Fibroblast of the aortic adventitia (primary cell): ENCODE data around the gene SORL1. TPM values are rescaled to one million over a fixed set of nuclear protein-coding genes. Genes with fewer than 3 reads are reported as not detected.

Experiments used
- DNase-seq: peaks from one replicate; pipeline ENCODE4 v3.0.0-alpha.2; 2010; ENCODE audit warnings: low read depth
- H3K4me3 ChIP-seq: 2 replicates; pipeline ENCODE4 v1.5.1; 2011; ENCODE audit warnings: low read depth, mild to moderate bottlenecking, control low read depth, low read length, moderate library complexity
- total RNA-seq: library from RNA; depleted of rRNA; stranded (reverse); fragments of >200 nt; gene quantifications from 2 replicates; pipeline ENCODE4 v1.2.3, GENCODE V29; 2012; ENCODE audit warnings: low replicate concordance
- TF ChIP-seq, protein P1 (sequence below): IDR thresholded peaks from 2 replicates; pipeline ENCODE4 v1.5.1; 2011; ENCODE audit warnings: mild to moderate bottlenecking, low read length, control low read depth, inconsistent platforms; ENCODE audit not compliant: insufficient read depth

Gene SORL1
- total RNA-seq, 1 donor: 1.2 TPM

DNA sequence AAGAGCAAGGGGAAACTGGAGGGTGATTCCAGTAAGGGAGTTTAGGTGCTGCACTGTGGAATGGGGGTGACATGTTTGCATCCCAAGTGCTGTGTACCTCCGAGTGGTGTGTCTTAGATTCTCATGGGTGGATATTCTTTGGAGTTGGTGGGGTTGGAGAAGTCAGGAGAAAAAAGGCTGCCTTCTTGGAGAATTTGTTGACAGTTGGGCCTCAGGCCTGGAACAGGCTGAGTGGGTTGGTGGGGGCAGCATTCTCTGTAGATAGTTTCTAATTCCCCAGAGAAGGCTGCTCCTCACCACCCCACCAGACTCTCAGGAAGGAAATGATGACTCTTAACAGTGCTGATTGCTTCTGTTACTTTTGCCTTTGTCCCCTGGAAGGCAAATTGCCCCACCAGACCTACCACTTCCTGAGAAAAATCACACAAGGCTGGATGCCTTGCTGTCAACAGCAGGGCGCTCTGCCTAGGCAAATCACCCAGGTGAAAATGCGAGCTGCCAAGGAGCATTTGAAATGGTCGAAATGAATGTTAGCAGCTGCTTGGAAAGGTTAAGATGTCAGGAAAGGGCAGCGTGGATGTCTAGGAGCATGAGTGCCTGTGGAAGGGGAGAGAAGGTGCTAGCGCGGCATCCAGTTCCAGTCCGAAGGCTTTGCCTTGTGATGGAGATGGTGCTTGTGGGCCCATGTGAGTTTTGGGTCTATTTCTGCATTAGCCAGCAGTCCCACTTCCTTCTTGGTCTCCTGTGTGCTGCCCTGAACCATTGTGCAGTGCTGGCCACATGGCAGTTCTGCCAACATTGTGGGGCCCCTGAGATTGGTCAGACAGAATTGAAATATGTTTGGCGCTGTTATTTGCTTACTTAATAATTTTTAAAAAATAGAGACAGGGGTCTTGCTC is 30.4 kb downstream of the SORL1 start:
- H3K4me3 ChIP-seq: no peak overlapping the region
- TF ChIP-seq, protein P1, sequence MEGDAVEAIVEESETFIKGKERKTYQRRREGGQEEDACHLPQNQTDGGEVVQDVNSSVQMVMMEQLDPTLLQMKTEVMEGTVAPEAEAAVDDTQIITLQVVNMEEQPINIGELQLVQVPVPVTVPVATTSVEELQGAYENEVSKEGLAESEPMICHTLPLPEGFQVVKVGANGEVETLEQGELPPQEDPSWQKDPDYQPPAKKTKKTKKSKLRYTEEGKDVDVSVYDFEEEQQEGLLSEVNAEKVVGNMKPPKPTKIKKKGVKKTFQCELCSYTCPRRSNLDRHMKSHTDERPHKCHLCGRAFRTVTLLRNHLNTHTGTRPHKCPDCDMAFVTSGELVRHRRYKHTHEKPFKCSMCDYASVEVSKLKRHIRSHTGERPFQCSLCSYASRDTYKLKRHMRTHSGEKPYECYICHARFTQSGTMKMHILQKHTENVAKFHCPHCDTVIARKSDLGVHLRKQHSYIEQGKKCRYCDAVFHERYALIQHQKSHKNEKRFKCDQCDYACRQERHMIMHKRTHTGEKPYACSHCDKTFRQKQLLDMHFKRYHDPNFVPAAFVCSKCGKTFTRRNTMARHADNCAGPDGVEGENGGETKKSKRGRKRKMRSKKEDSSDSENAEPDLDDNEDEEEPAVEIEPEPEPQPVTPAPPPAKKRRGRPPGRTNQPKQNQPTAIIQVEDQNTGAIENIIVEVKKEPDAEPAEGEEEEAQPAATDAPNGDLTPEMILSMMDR: no peak
- no peak for DNase-seq

- DNase-seq: no peak
- H3K4me3 ChIP-seq: no peak overlapping the region
- TF ChIP-seq, protein P1: no peak
These were observed 31.8 kb downstream of the SORL1 start for GRCh38 chr11:121483805-121484480.

- TF ChIP-seq, protein P1: no peak
- no peak overlapping the region for H3K4me3 ChIP-seq
- no peak for DNase-seq
These were observed 33.1 kb downstream of the SORL1 start for GRCh38 chr11:121485216-121485615.

GRCh38 chr11:121486054-121486453 is 33.9 kb downstream of the SORL1 start:
- no peak for DNase-seq
- TF ChIP-seq, protein P1: no peak

DNA sequence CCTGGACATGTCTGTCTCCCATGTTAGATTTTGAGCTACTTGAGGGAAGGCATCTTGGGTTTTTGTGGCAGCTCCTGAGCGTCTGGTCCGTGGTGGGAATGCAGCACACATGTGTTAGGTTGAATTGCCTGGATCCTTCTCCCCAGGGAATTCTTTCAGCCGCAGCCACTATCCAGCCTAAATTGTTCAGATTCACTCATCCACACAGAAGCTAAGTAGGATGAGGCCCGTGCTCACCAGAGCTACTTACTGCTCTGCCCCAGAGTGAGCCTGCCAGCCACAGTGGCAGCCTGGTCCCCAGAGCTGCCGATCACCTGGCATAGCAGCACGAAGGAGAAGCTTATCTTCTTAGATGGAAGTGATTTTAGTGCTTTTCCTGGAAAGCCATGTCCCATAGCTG is 35.1 kb downstream of the SORL1 start:
- no peak for DNase-seq
- no peak overlapping the region for H3K4me3 ChIP-seq
- TF ChIP-seq, protein P1: no peak

More at GRCh38 chr11:121486054-121486453, 33.9 kb downstream of the SORL1 start:
- H3K4me3 ChIP-seq: no peak overlapping the region

DNA sequence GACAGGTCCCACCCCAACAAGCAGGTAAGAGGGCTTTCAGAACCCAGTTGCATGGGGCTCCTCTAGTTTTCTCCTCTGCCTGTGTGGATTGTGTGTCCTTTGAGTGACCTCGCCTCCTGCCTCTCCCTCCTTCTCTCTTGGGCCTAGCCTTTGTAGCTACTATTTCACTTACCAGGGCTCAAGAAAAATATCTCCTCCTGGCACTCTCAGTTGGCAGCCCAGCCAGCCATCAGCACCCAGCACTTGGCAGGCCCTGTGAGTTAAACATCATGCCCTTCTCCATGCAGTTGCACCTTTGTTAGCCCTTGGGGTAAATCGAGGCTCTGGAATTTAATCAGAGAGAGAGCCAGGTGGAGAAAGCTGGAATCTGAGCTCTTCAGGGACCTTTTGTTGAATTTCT is 36.1 kb downstream of the SORL1 start:
- TF ChIP-seq, protein P1: no peak
- no peak for DNase-seq
- H3K4me3 ChIP-seq: no peak overlapping the region
